ENCODE data around the gene RAF1. TPM values are rescaled to one million over a fixed set of nuclear protein-coding genes. Genes with fewer than 3 reads are reported as not detected.

Gene RAF1
- total RNA-seq, 1 experiment from 2014 or later: 101 TPM

DNA sequence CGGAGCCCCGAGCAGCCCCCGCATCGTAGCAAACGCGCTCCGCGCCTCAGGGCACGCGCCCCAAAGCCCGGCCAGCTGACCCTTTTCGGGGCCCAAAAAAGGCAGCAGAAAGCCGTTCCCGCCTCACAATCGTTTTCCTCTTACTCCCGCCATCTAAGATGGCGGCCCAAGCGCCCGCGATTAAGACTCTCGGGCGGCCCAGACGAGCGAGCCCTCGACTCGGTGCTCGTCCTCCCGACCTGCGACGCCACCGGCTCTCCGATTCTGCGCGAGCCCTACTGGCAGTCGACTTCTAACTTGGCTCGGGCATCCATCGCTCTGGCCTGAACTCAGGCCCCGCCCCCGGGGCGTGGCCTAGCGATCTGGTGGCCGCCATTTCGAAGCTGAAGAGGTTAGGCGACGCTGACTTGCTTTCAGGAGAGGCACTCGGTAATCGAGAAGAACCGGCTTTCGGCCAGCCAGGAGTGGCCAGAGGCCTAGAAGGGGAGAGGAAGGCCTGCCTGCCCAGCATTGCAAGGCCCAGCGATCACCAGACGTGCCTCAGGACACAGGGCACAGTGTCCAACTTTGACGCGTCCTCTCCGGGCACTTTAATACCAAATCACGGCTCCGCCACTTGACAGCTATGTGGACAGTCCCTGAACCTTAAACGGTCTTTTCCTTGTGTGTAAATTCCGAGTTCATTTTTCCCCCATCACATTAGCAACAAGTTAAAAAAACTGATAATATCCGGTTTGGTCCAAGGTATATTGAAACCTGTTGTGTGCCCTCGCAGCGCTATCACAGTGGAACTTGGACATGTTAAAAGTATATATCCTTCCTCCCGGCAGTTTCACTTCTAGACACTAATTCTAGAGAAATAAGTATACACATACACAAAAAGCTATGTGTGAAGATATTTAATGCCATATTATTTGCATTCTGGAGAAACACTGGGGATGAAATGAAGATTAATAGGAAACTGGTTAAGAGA lies at the start of gene RAF1 (continued):
- TF ChIP-seq FOXP4 (CRISPR knock-in tag; IDR thresholded peaks at IDR 0.05) (0 out of 2 replicates have a peak, but pooled peaks have one; percentile 6), STAT6 (CRISPR knock-in tag; conservative IDR thresholded peaks at IDR 0.05; ENCODE audit: low read depth) (no peak), ZBTB21 (CRISPR knock-in tag; IDR thresholded peaks at IDR 0.05; ENCODE audit: borderline replicate concordance) (no peak), IRF1 (CRISPR knock-in tag; IDR thresholded peaks at IDR 0.05) (no peak), MXD4 (CRISPR knock-in tag; IDR thresholded peaks at IDR 0.05; ENCODE audit: borderline replicate concordance) (no peak), NFYB (CRISPR knock-in tag; conservative IDR thresholded peaks at IDR 0.05; ENCODE audit: low read depth) (no peak), FOXK1 (CRISPR knock-in tag; IDR thresholded peaks at IDR 0.05) (peak; percentile 73; the same call in 1 of the 2 replicates), ZNF138 (CRISPR knock-in tag; conservative IDR thresholded peaks at IDR 0.05) (no peak), TCF7 (CRISPR knock-in tag; IDR thresholded peaks at IDR 0.05; ENCODE audit: low read depth) (no peak), ZBTB43 (CRISPR knock-in tag; IDR thresholded peaks at IDR 0.05) (0 out of 2 replicates have a peak, but pooled peaks have one; percentile 60), ZNF121 (CRISPR knock-in tag; IDR thresholded peaks at IDR 0.05) (peak; percentile 36; the same call in 1 of the 2 replicates)
- TF ChIP-seq, protein P1, sequence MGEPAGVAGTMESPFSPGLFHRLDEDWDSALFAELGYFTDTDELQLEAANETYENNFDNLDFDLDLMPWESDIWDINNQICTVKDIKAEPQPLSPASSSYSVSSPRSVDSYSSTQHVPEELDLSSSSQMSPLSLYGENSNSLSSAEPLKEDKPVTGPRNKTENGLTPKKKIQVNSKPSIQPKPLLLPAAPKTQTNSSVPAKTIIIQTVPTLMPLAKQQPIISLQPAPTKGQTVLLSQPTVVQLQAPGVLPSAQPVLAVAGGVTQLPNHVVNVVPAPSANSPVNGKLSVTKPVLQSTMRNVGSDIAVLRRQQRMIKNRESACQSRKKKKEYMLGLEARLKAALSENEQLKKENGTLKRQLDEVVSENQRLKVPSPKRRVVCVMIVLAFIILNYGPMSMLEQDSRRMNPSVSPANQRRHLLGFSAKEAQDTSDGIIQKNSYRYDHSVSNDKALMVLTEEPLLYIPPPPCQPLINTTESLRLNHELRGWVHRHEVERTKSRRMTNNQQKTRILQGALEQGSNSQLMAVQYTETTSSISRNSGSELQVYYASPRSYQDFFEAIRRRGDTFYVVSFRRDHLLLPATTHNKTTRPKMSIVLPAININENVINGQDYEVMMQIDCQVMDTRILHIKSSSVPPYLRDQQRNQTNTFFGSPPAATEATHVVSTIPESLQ (CRISPR knock-in tag; IDR thresholded peaks at IDR 0.05): no peak; the same call in 1 of the 2 replicates
- TF ChIP-seq, protein P2, sequence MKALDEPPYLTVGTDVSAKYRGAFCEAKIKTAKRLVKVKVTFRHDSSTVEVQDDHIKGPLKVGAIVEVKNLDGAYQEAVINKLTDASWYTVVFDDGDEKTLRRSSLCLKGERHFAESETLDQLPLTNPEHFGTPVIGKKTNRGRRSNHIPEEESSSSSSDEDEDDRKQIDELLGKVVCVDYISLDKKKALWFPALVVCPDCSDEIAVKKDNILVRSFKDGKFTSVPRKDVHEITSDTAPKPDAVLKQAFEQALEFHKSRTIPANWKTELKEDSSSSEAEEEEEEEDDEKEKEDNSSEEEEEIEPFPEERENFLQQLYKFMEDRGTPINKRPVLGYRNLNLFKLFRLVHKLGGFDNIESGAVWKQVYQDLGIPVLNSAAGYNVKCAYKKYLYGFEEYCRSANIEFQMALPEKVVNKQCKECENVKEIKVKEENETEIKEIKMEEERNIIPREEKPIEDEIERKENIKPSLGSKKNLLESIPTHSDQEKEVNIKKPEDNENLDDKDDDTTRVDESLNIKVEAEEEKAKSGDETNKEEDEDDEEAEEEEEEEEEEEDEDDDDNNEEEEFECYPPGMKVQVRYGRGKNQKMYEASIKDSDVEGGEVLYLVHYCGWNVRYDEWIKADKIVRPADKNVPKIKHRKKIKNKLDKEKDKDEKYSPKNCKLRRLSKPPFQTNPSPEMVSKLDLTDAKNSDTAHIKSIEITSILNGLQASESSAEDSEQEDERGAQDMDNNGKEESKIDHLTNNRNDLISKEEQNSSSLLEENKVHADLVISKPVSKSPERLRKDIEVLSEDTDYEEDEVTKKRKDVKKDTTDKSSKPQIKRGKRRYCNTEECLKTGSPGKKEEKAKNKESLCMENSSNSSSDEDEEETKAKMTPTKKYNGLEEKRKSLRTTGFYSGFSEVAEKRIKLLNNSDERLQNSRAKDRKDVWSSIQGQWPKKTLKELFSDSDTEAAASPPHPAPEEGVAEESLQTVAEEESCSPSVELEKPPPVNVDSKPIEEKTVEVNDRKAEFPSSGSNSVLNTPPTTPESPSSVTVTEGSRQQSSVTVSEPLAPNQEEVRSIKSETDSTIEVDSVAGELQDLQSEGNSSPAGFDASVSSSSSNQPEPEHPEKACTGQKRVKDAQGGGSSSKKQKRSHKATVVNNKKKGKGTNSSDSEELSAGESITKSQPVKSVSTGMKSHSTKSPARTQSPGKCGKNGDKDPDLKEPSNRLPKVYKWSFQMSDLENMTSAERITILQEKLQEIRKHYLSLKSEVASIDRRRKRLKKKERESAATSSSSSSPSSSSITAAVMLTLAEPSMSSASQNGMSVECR (CRISPR knock-in tag; IDR thresholded peaks at IDR 0.05; ENCODE audit: borderline replicate concordance): no peak
- TF ChIP-seq, protein P3, sequence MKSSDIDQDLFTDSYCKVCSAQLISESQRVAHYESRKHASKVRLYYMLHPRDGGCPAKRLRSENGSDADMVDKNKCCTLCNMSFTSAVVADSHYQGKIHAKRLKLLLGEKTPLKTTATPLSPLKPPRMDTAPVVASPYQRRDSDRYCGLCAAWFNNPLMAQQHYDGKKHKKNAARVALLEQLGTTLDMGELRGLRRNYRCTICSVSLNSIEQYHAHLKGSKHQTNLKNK (CRISPR knock-in tag; IDR thresholded peaks at IDR 0.05): no peak
- TF ChIP-seq, protein P4, sequence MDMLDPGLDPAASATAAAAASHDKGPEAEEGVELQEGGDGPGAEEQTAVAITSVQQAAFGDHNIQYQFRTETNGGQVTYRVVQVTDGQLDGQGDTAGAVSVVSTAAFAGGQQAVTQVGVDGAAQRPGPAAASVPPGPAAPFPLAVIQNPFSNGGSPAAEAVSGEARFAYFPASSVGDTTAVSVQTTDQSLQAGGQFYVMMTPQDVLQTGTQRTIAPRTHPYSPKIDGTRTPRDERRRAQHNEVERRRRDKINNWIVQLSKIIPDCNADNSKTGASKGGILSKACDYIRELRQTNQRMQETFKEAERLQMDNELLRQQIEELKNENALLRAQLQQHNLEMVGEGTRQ (CRISPR knock-in tag; IDR thresholded peaks at IDR 0.05): no peak
- TF ChIP-seq, protein P5, sequence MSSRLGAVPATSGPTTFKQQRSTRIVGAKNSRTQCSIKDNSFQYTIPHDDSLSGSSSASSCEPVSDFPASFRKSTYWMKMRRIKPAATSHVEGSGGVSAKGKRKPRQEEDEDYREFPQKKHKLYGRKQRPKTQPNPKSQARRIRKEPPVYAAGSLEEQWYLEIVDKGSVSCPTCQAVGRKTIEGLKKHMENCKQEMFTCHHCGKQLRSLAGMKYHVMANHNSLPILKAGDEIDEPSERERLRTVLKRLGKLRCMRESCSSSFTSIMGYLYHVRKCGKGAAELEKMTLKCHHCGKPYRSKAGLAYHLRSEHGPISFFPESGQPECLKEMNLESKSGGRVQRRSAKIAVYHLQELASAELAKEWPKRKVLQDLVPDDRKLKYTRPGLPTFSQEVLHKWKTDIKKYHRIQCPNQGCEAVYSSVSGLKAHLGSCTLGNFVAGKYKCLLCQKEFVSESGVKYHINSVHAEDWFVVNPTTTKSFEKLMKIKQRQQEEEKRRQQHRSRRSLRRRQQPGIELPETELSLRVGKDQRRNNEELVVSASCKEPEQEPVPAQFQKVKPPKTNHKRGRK (CRISPR knock-in tag; IDR thresholded peaks at IDR 0.05; ENCODE audit: borderline replicate concordance): no peak
- TF ChIP-seq, protein P6, sequence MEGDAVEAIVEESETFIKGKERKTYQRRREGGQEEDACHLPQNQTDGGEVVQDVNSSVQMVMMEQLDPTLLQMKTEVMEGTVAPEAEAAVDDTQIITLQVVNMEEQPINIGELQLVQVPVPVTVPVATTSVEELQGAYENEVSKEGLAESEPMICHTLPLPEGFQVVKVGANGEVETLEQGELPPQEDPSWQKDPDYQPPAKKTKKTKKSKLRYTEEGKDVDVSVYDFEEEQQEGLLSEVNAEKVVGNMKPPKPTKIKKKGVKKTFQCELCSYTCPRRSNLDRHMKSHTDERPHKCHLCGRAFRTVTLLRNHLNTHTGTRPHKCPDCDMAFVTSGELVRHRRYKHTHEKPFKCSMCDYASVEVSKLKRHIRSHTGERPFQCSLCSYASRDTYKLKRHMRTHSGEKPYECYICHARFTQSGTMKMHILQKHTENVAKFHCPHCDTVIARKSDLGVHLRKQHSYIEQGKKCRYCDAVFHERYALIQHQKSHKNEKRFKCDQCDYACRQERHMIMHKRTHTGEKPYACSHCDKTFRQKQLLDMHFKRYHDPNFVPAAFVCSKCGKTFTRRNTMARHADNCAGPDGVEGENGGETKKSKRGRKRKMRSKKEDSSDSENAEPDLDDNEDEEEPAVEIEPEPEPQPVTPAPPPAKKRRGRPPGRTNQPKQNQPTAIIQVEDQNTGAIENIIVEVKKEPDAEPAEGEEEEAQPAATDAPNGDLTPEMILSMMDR (IDR thresholded peaks at IDR 0.05): no peak
